ENCODE measurements around the gene TENM3. TPM values are rescaled to one million over a fixed set of nuclear protein-coding genes. Genes with fewer than 3 reads are reported as not detected.

Gene TENM3
- total and polyA plus RNA-seq, 12 donors, result 0.20 to 6.6 (median 3.5) TPM

DNA sequence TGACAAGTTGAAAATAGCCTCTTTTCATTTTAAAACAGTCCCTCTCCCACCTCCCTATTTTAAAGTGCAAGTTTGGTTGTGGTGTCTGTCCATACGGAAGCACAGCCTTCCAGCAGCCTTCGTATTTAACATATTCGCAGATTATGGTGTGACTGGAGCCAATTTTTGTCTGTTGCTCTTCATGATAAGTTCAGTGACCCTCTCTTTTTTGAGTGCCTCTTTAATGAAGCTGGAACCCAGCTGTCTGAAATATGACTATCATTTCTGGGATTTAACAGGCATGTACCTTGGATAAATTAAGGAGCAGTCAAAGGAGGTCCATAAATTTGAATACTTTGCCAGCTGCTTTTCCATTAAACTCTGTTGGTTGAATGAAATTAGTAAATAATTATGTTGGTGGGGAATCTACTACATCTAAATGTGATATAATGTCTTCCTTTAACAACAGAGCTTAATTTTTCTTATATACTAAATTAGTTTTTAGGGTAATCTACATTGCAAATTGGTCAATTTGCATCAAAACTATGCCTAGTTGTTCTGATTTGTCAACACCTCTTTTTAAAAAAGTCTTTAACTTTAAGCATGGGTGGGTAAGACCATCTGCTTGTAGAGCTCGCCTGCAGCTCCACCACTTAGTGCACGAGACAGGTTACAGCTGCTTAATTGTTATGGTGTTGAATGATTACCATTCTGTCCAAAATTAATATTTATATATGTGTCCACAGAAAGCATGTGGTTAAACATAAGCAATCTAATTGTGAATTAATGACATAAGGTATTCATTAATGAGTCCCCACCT is 457.4 kb downstream of the TENM3 start:
- H3K9me3 ChIP-seq, result no peaks in the 10 kb centered on the region
- no peaks in the 10 kb centered on the region for H3K36me3 ChIP-seq
- intact Hi-C loops (cut with DNase I), result no loop called here
- 73 to 78% methylated on average over 5 of the region's 5 CpGs for WGBS, 2 donors
- no peak for ATAC-seq
- no peak overlapping the region for H3K27ac ChIP-seq
- TF ChIP-seq, protein P1, sequence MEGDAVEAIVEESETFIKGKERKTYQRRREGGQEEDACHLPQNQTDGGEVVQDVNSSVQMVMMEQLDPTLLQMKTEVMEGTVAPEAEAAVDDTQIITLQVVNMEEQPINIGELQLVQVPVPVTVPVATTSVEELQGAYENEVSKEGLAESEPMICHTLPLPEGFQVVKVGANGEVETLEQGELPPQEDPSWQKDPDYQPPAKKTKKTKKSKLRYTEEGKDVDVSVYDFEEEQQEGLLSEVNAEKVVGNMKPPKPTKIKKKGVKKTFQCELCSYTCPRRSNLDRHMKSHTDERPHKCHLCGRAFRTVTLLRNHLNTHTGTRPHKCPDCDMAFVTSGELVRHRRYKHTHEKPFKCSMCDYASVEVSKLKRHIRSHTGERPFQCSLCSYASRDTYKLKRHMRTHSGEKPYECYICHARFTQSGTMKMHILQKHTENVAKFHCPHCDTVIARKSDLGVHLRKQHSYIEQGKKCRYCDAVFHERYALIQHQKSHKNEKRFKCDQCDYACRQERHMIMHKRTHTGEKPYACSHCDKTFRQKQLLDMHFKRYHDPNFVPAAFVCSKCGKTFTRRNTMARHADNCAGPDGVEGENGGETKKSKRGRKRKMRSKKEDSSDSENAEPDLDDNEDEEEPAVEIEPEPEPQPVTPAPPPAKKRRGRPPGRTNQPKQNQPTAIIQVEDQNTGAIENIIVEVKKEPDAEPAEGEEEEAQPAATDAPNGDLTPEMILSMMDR (IDR thresholded peaks at IDR 0.05), result no peak
- no peaks in the 10 kb centered on the region for H3K27me3 ChIP-seq
- DNase-seq, result no peak
- H3K4me3 ChIP-seq, result no peak overlapping the region
- peaks cover 0 to 2% (median 0%) of the 10 kb centered on the region in 9 donors for H3K4me1 ChIP-seq

DNA sequence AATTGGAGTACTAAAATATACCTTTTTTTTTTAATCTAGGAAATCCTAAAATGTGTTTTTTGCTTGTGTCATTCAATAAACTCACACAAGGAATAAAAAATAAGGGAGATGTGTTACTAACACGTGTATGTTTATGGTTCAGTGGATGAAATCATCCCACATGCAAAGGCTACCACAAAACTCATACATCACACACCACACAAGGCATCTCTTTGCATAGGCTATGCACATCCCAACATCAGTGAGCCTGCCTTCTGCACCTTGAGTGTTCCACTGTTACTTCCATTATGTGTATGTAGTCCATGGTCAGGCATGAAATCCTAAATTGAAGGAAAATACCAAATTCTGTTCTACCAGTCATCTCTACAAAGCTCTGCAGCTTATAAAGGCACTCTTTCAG is 460.9 kb downstream of the TENM3 start:
- TF ChIP-seq, protein P1 (IDR thresholded peaks at IDR 0.05), result no peak
- DNase-seq, result no peak
- intact Hi-C loops (cut with DNase I), result no loop called here
- H3K27me3 ChIP-seq, result no peaks in the 10 kb centered on the region
- H3K9me3 ChIP-seq, result no peaks in the 10 kb centered on the region
- H3K4me3 ChIP-seq, result no peak overlapping the region
- H3K27ac ChIP-seq, result no peak overlapping the region
- ATAC-seq, result no peak
- no peaks in the 10 kb centered on the region for H3K36me3 ChIP-seq
- no peaks in the 10 kb centered on the region for H3K4me1 ChIP-seq
- WGBS, 2 donors, result 71 to 80% methylated on average over 1 of the region's 1 CpG

DNA sequence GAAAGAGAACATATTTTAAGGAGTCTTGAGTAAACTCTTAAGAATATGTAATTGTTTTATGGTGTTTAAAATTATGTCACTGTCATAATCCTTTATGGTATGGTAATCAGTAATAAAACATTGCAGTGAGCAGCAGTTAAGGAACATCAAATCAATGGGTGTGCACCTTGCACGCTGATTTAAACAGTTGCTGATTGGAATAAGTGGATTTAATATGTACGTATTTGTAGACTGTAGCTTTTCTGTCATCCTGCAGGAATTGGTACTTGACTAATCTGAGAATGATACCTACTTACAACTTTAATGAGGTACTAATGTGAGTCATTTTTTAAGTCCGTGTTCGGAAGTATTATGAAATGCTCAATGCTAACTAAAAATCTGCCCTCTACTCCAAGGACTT is 461.7 kb downstream of the TENM3 start:
- no peak overlapping the region for H3K27ac ChIP-seq
- H3K36me3 ChIP-seq, result no peaks in the 10 kb centered on the region
- ATAC-seq (no peak), DNase-seq (no peak)
- TF ChIP-seq, protein P1 (IDR thresholded peaks at IDR 0.05), result no peak
- WGBS, 2 donors, result 91 to 94% methylated on average over 4 of the region's 4 CpGs
- no peaks in the 10 kb centered on the region for H3K9me3 ChIP-seq
- H3K4me1 ChIP-seq, result no peaks in the 10 kb centered on the region
- no peak overlapping the region for H3K4me3 ChIP-seq
- intact Hi-C loops (cut with DNase I), result no loop called here
- no peaks in the 10 kb centered on the region for H3K27me3 ChIP-seq

DNA sequence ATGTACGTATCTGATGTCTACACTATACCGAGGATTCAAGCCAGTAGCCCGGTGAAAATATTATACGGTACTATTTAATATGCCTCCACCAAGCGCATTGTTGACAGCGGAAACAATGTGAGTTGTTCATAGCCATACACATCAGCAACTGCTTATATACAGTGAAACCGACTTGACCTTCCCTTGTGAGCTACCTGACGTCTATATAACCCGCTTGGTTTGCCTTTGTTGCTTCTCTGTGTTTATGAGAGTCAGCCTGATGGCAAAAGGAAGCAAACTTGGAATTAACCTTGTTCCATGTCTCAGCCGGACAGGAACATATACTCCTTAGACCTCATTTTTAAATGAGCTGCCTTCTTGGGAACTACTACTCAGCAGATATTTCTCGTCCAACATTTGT is 462.2 kb downstream of the TENM3 start:
- no peaks in the 10 kb centered on the region for H3K4me1 ChIP-seq
- ATAC-seq (no peak), DNase-seq (no peak)
- TF ChIP-seq, protein P1 (IDR thresholded peaks at IDR 0.05), result no peak
- H3K27ac ChIP-seq, result no peak overlapping the region
- H3K9me3 ChIP-seq, result no peaks in the 10 kb centered on the region
- H3K27me3 ChIP-seq, result no peaks in the 10 kb centered on the region
- H3K36me3 ChIP-seq, result no peaks in the 10 kb centered on the region
- 95 to 97% methylated on average over 11 of the region's 11 CpGs for WGBS, 2 donors
- no peak overlapping the region for H3K4me3 ChIP-seq
- intact Hi-C loops (cut with DNase I), result no loop called here
